IPS-11a (cell line): Measurements from ENCODE around the gene SHOX.
"Not testable (repeated sequence)": the region's sequence is repeated elsewhere in the genome, so short reads cannot be mapped to it uniquely, and the experiment has no call there.

ENCODE experiments used
- H3K4me3 ChIP-seq: one replicate; pipeline ENCODE4 v1.5.1; 2013; ENCODE audit warnings: low read depth, low read length, control low read depth

SHOX gene

DNA sequence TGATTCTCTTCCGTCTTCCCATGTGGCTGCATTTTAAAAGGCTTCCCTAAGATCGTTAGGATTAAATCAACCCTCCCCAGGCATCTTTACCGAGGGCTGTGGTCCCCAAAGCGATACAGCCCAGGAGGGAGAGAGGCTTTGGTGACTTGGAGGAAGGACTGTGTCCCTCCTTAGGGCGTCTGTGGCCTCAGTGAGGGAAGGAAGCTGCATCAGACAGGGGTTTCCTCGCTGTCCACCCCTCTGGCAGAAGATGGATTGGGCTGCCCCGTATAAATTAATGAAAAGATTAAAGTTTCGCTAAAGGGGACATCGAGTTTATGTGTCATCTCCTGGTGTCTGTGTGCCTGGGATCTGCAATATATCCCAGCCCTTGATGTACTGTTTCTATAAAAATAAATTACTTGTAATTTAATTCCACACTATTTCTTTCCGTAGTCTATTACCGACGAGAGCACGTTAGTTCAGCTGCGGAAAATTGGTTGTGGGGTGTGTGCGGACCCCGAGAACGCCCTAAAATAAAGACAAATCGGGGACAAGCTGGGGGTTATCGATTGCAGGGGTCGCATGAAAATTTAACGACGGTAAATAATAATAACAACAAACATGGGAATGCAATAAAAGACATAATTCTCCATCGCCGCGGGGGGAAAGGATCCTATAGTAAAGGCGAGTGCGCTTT lies 6.5 kb downstream of the SHOX start:
- no peak overlapping the region for H3K4me3 ChIP-seq

DNA sequence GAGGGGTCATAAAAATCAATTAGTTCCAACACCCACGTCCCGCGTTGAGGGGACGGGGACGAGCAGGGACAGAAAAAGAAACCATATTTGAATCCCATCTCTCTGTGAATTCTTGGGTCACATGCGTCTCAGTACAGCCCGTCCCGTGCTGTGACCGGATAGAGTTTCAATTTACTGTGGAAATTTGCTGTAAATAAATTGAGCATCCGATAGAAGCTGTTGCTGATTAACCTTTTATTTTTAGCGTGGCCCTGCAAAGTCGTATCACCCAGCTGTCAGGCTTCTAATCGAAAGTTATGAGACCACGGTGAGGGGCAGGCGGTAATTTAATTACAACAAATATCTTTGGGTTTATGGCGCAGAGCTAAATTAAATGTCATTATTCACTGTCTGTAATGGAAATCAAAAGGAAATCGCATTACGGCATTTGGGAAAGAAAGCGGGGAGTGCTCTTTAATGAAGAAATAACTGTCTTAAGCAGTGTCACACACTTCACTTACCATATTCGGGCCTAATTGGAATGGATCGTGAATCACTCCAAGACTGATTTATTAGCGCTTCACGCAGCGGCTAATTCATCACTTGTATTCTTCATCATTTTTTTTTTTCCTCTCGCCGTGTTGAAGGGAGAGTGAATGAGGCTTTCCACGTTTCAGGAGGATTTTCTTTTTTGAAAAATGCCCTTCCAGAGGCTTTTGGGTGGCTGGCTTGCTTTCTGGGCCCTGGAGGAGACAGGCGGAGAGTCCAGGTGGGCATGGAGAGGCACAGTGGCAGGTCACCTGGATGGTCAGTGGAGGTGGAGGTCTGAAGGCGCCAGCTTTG lies 7.3 kb downstream of the SHOX start:
- no peak overlapping the region for H3K4me3 ChIP-seq

DNA sequence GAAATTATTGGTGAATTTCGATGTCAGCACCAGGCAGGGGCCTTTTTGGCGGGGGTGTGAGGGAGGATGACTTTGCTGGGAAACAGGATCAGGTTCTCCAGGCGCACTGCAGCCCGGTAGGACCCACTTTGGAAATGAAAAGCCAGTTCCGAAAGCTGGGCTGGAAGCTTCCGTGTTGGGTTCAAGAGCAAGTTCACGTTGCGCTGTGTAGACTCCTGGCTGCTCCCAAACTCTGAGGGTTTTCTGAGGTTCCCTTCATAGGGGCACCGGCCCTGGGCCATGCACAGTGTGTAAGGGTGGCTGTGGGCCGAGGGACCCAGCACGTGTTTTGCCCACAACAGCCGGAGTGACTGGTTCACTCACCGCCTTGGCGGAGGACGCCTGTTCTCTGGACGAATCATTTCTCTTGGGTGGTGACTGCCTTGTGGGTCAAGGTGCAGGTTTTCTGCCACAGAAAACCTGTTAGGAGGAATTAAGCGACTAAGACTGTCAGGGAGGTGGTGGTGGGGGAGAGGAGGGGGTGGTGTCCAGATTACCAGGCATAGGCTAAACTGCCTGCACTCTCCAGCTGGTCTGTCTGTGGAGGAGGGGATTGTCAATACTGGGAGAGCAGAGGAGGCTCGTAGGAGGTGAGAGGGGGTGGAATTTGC lies 8.0 kb downstream of the SHOX start:
- no peak overlapping the region for H3K4me3 ChIP-seq

DNA sequence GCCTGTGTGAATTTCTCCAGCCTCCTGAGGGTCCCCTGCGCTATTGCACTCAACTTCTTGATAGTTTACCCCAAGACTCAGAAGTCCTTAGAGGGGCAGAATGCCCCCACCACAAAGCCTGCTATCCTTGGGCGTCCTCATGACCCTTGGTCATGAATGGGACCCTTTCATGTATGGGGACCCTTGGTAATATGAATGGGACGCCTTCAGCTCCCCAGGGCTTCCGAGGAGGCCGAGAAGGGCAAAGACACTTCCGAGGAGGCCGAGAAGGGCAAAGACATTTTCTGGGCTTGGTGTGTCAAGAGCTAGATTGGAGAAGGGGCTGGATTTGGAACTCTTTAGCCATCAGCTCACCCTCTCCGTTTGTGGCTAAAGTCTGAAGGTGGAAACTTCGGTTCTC lies 8.6 kb downstream of the SHOX start:
- H3K4me3 ChIP-seq, result no peak overlapping the region

DNA sequence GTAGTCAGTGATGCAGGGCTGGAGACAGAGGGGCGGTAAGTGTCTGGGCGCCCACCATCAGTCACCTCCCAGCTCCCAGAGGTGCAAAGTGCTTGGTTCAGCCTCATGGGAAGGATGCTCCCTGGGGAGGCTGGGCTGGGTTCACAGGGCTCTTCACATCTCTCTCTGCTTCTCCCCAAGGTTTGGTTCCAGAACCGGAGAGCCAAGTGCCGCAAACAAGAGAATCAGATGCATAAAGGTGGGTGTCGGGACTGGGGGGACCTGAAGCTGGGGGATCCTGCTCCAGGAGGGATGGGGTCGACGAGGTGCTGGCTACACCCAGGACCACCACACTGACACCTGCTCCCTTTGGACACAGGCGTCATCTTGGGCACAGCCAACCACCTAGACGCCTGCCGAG lies 10.1 kb downstream of the SHOX start:
- no peak overlapping the region for H3K4me3 ChIP-seq

DNA sequence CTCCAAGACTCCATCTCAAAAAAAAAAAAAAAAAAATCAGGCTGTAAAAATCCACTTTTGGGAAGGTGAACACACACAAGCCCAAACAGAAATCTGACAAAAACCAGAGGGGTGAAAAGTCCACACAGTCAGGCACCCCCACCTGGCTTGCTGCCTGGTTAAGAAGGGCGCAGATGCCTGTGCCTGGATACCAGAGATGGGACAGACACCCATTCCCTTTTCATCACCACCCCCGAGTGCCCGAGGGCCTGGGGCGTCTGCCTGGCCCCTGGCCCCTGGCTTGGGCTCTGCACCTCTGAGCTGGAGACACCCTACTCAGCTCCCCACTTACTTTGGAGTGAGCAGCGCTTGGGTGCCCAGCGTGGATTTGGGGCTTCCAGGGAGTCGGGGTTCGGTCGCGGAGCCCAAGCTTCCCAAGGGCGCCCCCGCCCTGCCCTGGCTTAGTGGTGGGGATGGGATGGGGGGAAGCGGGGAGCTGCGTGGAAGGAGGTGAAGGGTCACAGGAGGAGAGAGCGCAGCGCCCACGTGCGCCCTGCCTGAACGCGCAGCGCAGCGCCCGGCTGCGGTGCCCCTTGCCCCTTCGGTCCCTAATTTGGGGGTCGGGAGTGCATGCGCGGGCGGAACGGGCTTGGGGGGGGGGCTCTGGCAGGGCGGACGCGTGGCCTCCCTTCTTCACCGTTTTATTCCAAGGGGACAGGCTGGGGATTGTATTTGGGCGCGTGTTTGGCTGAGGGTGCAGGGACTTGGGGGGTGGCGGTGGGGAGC lies 11.3 kb downstream of the SHOX start:
- H3K4me3 ChIP-seq, result no peak overlapping the region

DNA sequence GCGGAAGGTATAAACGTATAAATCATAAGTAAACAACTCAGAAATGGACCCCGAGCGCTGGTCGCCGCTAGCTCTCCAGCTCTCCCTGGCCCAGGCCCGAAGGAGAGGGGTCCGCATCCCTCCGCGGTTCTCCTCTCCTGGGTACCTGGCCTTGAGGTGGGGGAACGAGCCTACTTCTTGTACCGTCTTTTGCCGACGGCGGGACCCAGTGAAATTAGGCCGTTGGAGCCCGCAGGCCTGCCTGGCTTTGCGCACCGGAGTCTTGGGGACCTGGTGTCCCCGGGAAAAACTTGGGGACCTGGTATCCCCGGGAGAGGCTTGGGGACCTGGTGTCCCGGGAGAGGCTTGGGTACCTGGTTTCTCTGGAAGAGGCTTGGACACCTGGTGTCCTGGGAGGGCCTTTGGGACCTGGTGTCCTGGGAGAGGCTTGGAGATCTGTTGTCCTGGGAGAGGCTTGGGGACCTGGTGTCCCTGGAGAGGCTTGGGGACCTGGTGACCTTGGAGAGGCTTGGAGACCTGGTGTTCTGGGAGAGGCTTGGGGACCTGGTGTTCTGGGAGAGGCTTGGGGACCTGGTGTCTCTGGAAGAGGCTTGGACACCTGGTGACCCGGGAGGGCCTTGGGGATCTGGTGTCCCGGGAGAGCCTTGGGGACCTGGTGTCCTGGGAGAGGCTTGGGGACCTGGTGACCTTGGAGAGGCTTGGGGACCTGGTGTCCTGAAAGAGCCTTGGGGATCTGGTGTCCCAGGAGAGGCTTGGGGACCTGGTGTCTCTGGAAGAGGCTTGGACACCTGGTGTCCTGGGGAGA lies 12.0 kb downstream of the SHOX start:
- no peak overlapping the region for H3K4me3 ChIP-seq

DNA sequence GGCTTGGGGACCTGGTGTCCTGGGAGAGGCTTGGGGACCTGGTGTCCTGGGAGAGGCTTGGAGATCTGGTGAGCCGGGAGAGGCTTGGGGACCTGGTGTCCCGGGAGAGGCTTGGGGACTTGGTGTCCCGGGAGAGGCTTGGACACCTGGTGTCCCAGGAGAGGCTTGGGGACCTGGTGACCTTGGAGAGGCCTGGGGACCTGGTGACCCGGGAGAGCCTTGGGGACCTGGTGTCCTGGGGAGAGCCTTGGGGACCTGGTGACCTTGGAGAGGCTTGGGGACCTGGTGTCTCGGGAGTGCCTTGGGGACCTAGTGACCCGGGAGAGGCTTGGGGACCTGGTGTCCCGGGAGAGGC lies 12.6 kb downstream of the SHOX start:
- H3K4me3 ChIP-seq, result no peak overlapping the region

DNA sequence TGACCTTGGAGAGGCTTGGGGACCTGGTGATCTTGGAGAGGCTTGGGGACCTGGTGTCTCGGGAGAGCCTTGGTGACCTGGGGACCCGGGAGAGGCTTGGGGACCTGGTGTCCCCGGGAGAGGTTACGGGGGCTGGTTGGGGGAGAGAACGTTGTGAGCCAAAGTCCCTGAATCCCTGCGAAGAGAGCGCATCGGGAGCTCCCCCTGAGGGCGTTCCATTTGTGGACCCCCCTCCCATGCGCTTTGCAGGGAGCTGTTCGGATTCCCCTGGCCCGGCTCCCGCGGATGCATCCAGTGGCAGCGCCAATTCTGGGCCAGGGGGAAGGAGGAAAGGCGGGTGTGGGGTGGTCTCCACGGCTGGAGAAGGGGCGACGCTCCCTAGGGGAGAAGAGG lies 13.3 kb downstream of the SHOX start:
- H3K4me3 ChIP-seq, result no peak overlapping the region

DNA sequence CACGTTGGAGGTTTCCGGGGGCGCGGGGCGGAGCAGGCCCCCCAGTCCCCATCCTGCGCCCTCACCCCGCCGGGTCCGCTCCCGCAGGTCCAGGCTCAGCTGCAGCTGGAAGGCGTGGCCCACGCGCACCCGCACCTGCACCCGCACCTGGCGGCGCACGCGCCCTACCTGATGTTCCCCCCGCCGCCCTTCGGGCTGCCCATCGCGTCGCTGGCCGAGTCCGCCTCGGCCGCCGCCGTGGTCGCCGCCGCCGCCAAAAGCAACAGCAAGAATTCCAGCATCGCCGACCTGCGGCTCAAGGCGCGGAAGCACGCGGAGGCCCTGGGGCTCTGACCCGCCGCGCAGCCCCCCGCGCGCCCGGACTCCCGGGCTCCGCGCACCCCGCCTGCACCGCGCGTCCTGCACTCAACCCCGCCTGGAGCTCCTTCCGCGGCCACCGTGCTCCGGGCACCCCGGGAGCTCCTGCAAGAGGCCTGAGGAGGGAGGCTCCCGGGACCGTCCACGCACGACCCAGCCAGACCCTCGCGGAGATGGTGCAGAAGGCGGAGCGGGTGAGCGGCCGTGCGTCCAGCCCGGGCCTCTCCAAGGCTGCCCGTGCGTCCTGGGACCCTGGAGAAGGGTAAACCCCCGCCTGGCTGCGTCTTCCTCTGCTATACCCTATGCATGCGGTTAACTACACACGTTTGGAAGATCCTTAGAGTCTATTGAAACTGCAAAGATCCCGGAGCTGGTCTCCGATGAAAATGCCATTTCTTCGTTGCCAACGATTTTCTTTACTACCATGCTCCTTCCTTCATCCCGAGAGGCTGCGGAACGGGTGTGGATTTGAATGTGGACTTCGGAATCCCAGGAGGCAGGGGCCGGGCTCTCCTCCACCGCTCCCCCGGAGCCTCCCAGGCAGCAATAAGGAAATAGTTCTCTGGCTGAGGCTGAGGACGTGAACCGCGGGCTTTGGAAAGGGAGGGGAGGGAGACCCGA lies 14.0 kb downstream of the SHOX start:
- H3K4me3 ChIP-seq, result peak overlapping the region; percentile 20

DNA sequence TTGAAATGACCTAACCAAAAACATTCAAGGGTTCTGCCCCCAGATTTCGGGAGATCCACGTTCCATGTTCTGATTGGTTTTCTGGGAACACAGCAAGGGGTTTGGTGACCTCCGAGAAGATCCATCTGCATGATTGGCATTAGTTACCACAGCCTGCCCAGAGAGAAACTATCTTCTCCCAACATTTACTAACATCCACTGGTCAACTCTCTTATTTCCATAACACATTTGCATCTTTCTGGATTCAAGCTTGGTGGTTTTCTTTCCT lies 15.6 kb downstream of the SHOX start:
- H3K4me3 ChIP-seq, result no peak overlapping the region

DNA sequence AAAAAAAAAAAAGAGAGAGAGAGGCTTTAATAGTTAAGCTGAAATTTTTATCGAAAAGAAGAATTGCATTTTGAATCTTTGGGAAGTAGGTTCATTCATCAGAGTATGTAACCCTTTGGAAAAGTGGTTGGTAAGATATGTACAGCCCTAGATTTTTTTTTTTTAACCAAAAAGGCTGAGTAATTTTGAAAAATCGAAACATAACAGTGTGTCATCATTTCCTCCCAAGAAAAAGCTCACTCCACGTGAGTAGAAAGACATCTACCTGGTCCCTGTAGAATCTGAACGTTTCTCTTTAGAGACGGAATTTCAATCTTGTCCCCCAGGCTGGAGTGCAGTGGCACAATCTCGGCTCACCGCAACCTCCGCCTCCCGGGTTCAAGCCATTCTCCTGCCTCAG lies 16.2 kb downstream of the SHOX start:
- H3K4me3 ChIP-seq, result no peak overlapping the region

DNA sequence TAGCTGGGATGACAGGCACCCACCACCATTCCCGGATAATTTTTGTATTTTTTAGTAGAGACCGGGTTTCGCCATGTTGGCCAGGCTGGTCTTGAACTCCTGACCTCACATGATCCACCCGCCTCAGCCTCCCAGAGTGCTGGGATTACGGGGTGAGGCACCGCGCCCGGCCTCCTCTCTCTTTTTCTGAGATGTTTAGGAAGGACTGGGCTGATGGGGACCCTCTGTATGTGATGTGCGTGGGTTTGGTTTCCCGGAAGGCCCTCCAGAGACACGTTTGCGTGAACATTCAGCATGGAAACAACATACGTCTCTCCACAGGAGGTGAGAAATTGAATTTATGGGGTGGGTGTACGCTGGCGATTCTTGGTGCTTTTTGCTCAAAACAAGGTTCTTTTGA lies 18.6 kb downstream of the SHOX start:
- H3K4me3 ChIP-seq, result no peak overlapping the region

DNA sequence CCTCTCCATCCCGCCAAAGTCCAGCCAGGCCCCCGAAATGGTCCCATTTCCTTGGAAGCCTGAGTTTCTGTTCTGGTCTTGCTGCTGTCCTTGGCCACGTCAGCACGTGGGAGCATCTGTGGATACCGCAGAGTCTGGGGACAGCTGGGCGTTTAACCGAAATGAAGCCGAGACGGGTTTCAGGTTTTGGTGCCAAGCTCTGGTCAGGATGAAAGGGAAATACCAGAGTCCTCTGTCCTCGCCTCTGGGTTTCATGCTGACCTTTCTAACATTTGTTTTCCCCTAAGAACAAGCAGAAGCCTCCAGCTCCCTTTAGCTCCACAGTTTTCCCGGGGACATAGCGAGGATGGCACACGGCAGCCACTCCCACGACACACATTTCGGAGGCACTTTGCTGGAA lies 19.7 kb downstream of the SHOX start:
- H3K4me3 ChIP-seq, result no peak overlapping the region

DNA sequence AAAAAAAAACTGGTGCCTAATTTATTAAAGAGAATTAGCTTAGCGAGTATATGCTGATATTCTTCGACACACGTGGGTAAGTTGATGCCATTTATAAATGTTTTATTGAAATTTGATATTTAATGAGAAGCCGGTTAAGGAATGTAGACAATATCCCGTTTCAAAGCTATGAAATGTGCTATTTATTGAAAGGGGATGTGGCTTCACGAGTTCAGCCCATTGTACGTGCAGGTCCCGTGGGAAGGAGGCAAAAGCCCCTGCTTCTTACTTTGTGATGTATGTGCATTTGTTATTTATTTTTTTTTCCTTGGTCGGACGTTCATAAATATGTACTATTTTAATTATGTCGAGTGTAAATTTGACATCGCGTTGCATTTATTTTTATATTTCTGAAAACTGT lies 20.2 kb downstream of the SHOX start:
- no peak overlapping the region for H3K4me3 ChIP-seq

DNA sequence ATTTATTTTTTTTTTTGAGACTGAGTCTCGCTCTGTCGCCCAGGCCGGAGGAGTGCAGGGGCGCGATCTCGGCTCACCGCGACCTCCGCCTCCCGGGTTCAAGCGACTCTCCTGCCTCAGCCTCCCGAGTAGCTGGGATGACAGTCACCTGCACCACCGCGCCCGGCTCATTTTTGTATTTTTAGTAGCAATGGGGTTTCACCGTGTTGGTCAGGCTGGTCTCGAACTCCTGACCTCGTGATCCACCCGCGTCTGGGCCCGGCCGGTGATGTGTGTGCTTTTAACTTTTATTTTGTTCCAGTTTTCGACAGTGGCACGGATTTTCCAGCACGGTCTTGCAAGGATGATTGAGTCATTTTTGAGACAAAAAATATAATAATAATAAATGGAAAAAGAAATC lies 21.3 kb downstream of the SHOX start:
- H3K4me3 ChIP-seq, result not testable (repeated sequence)

DNA sequence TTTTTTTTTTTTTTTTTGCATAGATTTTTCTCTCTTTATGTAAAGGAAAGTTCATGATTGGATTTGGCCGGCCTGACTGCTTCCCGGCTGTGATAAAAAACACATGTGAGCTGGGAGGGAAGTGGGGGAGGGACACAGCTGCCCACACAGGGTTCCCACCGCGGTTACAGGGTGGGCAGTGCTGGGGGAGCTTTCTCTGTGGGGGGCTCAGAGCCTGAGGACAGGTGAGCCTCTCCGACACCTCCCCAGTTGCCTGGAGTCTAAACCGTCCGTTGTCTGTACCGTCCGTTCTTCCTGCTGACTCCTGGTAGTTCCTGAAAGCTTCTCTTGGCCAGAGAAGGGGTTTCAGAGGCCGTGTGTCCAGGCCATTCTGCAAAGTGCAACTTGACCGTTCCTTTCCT lies 21.8 kb downstream of the SHOX start:
- no peak overlapping the region for H3K4me3 ChIP-seq

DNA sequence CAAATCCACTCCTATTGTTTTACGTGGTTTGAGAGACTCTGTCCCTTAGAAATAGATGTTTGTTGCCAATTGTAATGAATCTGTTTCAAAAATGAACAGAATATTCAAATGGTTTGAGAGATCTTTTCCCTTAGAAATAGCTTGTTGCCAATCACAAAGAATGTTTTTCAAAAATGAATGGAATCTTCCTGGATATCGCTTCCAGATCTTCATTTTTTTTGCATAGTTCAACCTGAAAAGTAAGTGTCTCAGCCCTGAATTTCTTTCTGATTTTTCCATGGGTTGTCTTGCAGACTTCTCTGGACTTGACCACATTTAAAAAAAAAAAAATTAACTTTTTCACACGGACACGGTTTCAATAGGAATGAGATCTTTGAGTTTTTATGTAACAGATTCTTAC lies 22.7 kb downstream of the SHOX start:
- no peak overlapping the region for H3K4me3 ChIP-seq

DNA sequence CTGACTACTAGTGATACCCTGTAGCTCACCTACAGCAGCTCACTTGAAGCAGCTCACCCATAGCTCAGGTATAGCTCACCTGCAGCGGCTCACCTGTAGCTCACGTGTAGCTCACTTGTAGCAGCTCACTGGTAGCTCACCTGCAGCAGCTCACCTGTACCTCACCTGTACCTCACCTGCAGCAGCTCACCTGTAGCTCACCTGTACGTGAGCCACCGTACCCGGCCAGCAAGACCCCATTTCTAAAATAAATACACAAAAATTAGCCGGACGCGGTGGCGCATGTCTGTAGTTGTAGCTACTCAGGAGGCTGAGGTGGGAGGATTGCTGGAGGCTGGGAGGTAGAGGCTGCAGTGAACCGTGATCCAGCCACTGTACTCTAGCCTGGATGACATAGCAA lies 30.6 kb downstream of the SHOX start:
- H3K4me3 ChIP-seq, result no peak overlapping the region

DNA sequence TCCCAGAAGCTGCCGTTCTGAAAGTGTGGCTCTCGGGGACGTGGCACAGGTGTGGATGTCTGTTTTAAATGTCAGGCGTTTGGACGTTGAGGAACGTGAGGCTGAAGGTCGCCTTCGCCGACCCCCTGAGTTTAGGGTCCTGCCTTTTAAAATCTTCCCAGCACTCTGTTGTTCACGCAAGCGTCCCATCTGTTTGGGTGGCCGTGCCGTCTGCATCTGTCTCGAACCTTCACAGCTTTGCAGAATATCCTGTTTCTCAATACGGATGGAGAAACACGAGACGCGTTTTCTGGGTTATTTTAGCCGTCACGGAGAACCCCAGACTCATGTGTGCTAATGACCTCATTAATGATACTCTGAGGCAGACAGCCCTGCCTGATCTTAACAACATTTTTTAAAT lies 31.5 kb downstream of the SHOX start:
- H3K4me3 ChIP-seq, result no peak overlapping the region
